ENCODE results near the gene MADCAM1.

DNA sequence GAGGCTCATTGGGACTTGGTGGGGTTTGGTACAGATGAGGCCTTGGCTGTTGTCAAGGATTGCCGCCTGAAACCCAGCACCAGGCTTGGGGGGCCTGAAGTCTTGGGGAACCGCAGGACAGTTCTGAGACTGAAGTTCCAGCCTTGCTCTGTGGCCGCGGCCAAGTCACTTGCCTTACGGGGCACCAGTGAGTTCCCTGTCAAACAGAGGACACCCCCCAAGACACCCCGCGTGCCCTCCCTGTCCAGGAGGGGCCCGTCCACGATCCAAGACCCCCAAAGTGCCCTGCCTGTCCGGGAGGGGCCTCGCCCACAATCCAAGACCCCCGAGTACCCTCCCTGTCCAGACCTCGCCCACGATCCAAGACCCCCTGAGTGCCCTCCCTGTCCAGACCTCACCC is 37.8 kb downstream of the MADCAM1 start:
- TF ChIP-seq GATA2 (IDR thresholded peaks at IDR 0.05; ENCODE audit: low read depth, low read length): no peak
- no peak for TF ChIP-seq GATA3 (IDR thresholded peaks at IDR 0.05; ENCODE audit: low read depth, low read length)
